Esophagus squamous epithelium (tissue), 4 donors: ENCODE measurements around the gene NR6A1.

Experiments used
- CTCF ChIP-seq, 6 experiments: fragments of 450-650 bp in 4 of 6; fragments of 200-600 bp in 2 of 6; sonication (generic) in 2 of 6; IDR thresholded peaks; one replicate each; pipeline ENCODE4 v1.5.1; 2016 to 2019; ENCODE audit warnings: antibody characterized with exemption in 6 of 6, mild to moderate bottlenecking in 4 of 6, moderate library complexity in 4 of 6
- POLR2A ChIP-seq, 4 donors: fragments of 450-650 bp; IDR thresholded peaks; one replicate each; pipeline ENCODE4 v1.6.1; 2017; ENCODE audit warnings: antibody characterized with exemption in 4 of 4, mild to moderate bottlenecking in 4 of 4, moderate library complexity in 3 of 4

- TF ChIP-seq CTCF (IDR thresholded peaks at IDR 0.05) (no peak), POLR2A (IDR thresholded peaks at IDR 0.05) (no peak)
Measured at GRCh38 chr9:124549016-124549415, 222.1 kb downstream of the NR6A1 start.
